Nephron (organoid): ENCODE data around the gene ZNF155.

Experiments
- H3K27ac Mint-ChIP-seq, 3 experiments: 2 replicates each; pipeline ENCODE4 v1.8.0; 2020; ENCODE audit warnings: mixed read lengths in 3 of 3, mild to moderate bottlenecking in 2 of 3, moderate library complexity in 1 of 3
- H3K27me3 Mint-ChIP-seq: 2 replicates; pipeline ENCODE4 v1.8.0; 2021; ENCODE audit warnings: low read depth, mild to moderate bottlenecking, moderate library complexity, mixed read lengths
- H3K36me3 Mint-ChIP-seq: 2 replicates; pipeline ENCODE4 v1.8.0; 2020; ENCODE audit warnings: low read depth, mixed read lengths
- H3K4me1 Mint-ChIP-seq: 2 replicates; pipeline ENCODE4 v1.8.0; 2020; ENCODE audit warnings: mixed read lengths
- H3K4me3 Mint-ChIP-seq, 3 experiments: 2 replicates each; pipeline ENCODE4 v1.8.0; 2020; ENCODE audit warnings: mild to moderate bottlenecking in 3 of 3, mixed read lengths in 3 of 3, moderate library complexity in 2 of 3
- H3K9me3 Mint-ChIP-seq: 2 replicates; pipeline ENCODE4 v1.8.0; 2020; ENCODE audit warnings: mixed read lengths
- CTCF ChIP-seq, 3 experiments: fragments of 200-600 bp; sonication (generic); IDR thresholded peaks; one replicate each; pipeline ENCODE4 v1.5.0; 2021; ENCODE audit warnings: antibody characterized with exemption in 3 of 3; ENCODE audit not compliant: unreplicated experiment in 3 of 3

ZNF155 gene

GRCh38 chr19:44010468-44010867 lies 26.5 kb downstream of the ZNF155 start:
- Mint-ChIP-seq H3K4me1 (no peaks in the 10 kb centered on the region), H3K27me3 (no peaks in the 10 kb centered on the region), H3K4me3 (no peak overlapping the region), H3K36me3 (peaks cover 83% of the 10 kb centered on the region), H3K27ac (no peak overlapping the region), H3K9me3 (peaks cover 81% of the 10 kb centered on the region)
- TF ChIP-seq CTCF (IDR thresholded peaks at IDR 0.05; ENCODE audit: unreplicated experiment in 3 of 3): no peak

GRCh38 chr19:44019498-44019897 lies 35.5 kb downstream of the ZNF155 start:
- peaks cover 1% of the 10 kb centered on the region for H3K36me3 Mint-ChIP-seq
- no peaks in the 10 kb centered on the region for H3K27me3 Mint-ChIP-seq
- peaks cover 33% of the 10 kb centered on the region for H3K9me3 Mint-ChIP-seq
- H3K4me3 Mint-ChIP-seq: no peak overlapping the region
- peaks cover under 1% of the 10 kb centered on the region for H3K4me1 Mint-ChIP-seq
- H3K27ac Mint-ChIP-seq: no peak overlapping the region
- TF ChIP-seq CTCF (IDR thresholded peaks at IDR 0.05; ENCODE audit: unreplicated experiment in 3 of 3): no peak

- Mint-ChIP-seq H3K36me3 (peaks cover 17% of the 10 kb centered on the region), H3K4me3 (no peak overlapping the region), H3K27me3 (no peaks in the 10 kb centered on the region), H3K9me3 (peaks cover 32% of the 10 kb centered on the region), H3K27ac (no peak overlapping the region), H3K4me1 (peaks cover 15% of the 10 kb centered on the region)
- TF ChIP-seq CTCF (IDR thresholded peaks at IDR 0.05; ENCODE audit: unreplicated experiment in 3 of 3): no peak
These were observed 37.2 kb downstream of the ZNF155 start for GRCh38 chr19:44021221-44021620.

GRCh38 chr19:44024900-44025216 lies 40.9 kb downstream of the ZNF155 start:
- H3K36me3 Mint-ChIP-seq: peaks cover 51% of the 10 kb centered on the region
- peaks cover 22% of the 10 kb centered on the region for H3K4me1 Mint-ChIP-seq
- peak overlapping the region; percentile 98 to 99 (median 98) for H3K4me3 Mint-ChIP-seq
- H3K9me3 Mint-ChIP-seq: peaks cover 37% of the 10 kb centered on the region
- peak overlapping the region; percentile 78 to 91 (median 88) for H3K27ac Mint-ChIP-seq
- TF ChIP-seq CTCF (IDR thresholded peaks at IDR 0.05; ENCODE audit: unreplicated experiment in 3 of 3): no peak
- H3K27me3 Mint-ChIP-seq: no peaks in the 10 kb centered on the region

GRCh38 chr19:44025217-44025936 lies 41.4 kb downstream of the ZNF155 start, which contains the start of gene ZNF222:
Gene ZNF222 (plus strand): TSS chr19:44025379. CDS start chr19:44025437, 58 bp downstream.
- H3K27ac Mint-ChIP-seq: peak within 1 kb of the TSS; percentile 78 to 91 (median 88)
- H3K4me1 Mint-ChIP-seq: peaks cover 22% of the 10 kb centered on the region
- H3K36me3 Mint-ChIP-seq: peaks cover 56% of the 10 kb centered on the region
- H3K4me3 Mint-ChIP-seq: peak within 1 kb of the TSS; percentile 98 to 99 (median 98)
- H3K9me3 Mint-ChIP-seq: peaks cover 40% of the 10 kb centered on the region
- no peaks in the 10 kb centered on the region for H3K27me3 Mint-ChIP-seq
- TF ChIP-seq CTCF (IDR thresholded peaks at IDR 0.05; ENCODE audit: unreplicated experiment in 3 of 3): no peak

GRCh38 chr19:44026622-44027021 lies 42.6 kb downstream of the ZNF155 start:
- Mint-ChIP-seq H3K27ac (no peak overlapping the region), H3K4me1 (peaks cover 22% of the 10 kb centered on the region), H3K36me3 (peaks cover 69% of the 10 kb centered on the region), H3K27me3 (no peaks in the 10 kb centered on the region), H3K4me3 (peak overlapping the region; percentile 98 to 99 (median 98)), H3K9me3 (peaks cover 48% of the 10 kb centered on the region)
- no peak for TF ChIP-seq CTCF (IDR thresholded peaks at IDR 0.05; ENCODE audit: unreplicated experiment in 3 of 3)
